Kidney (tissue), 14 donors: ENCODE results near the gene C10orf62. TPM values are rescaled to one million over a fixed set of nuclear protein-coding genes. Genes with fewer than 3 reads are reported as not detected.

Experiments used
- DNase-seq, 5 donors: peaks; one replicate each; pipeline ENCODE4 v3.0.0-alpha.2; 2013 to 2020
- FAIRE-seq: peaks from 2 replicates; lab custom pipeline; 2012; peaks lifted over from hg19 to GRCh38; lab: Jason Lieb, UNC
- H3K27ac ChIP-seq, 2 donors: one replicate each; pipeline ENCODE4 v1.7.0; 2013; ENCODE audit warnings: low read depth in 2 of 2, low read length in 2 of 2, inconsistent platforms in 1 of 2
- H3K27me3 ChIP-seq: one replicate; pipeline ENCODE4 v1.7.1; 2013; ENCODE audit warnings: low read length, inconsistent platforms; ENCODE audit not compliant: control insufficient read depth, insufficient read depth
- H3K36me3 ChIP-seq, 3 donors: one replicate each; pipeline versions ENCODE4 v1.7.0 to v1.7.1; 2013; ENCODE audit warnings: low read length in 3 of 3, control low read depth in 1 of 3, inconsistent platforms in 1 of 3; ENCODE audit not compliant: insufficient read depth in 3 of 3, control insufficient read depth in 2 of 3
- H3K4me1 ChIP-seq, 3 donors: one replicate each; pipeline versions ENCODE4 v1.7.0 to v1.7.1; 2013; ENCODE audit warnings: low read length in 3 of 3, inconsistent platforms in 1 of 3, low read depth in 1 of 3; ENCODE audit not compliant: control insufficient read depth in 2 of 3, insufficient read depth in 2 of 3
- H3K4me3 ChIP-seq, 3 donors: one replicate each; pipeline versions ENCODE4 v1.7.0 to v1.8.1; 2013; ENCODE audit warnings: low read length in 3 of 3, control low read depth in 1 of 3, inconsistent platforms in 1 of 3
- H3K9ac ChIP-seq, 3 donors: one replicate each; pipeline versions ENCODE4 v1.7.0 to v1.7.1; 2013; ENCODE audit warnings: low read length in 3 of 3, control low read depth in 1 of 3, inconsistent platforms in 1 of 3
- H3K9me3 ChIP-seq, 3 donors: one replicate each; pipeline versions ENCODE4 v1.7.0 to v1.7.1; 2013; ENCODE audit warnings: low read length in 3 of 3, control low read depth in 1 of 3, inconsistent platforms in 1 of 3; ENCODE audit not compliant: control insufficient read depth in 2 of 3, insufficient read depth in 1 of 3
- intact Hi-C: fragments of 100-400 bp; cut with DNase I; formaldehyde crosslinking; loops from one replicate; pipeline ENCODE4 v1.11.1; 2022
- polyA plus RNA-seq: library from polyadenylated mRNA; stranded (reverse); fragments of 350-450 nt; fragmentation: Illumina TruSeq; extraction: RNeasy Lipid Tissue Mini Kit (QIAGEN cat#74804); gene quantifications from one replicate; pipeline ENCODE4 v1.2.3, GENCODE V29; 2014; ENCODE audit warnings: low read depth, low replicate concordance; ENCODE audit not compliant: insufficient read depth
- total RNA-seq: library from RNA; stranded (reverse); fragmentation: NEBNext Ultra II Directional; extraction: Animal tissue kit (Norgen Biotek cat#: 25700); gene quantifications from one replicate; pipeline ENCODE4 v1.2.1, GENCODE V29; 2021
- TF ChIP-seq, protein P1 (sequence below): IDR thresholded peaks from 3 replicates; pipeline ENCODE4 v1.5.1; 2012; ENCODE audit warnings: mild to moderate bottlenecking, moderate library complexity, borderline replicate concordance; ENCODE audit not compliant: insufficient read depth; ENCODE audit errors: extremely low read depth
- donor health status: control.
- donor health status: control.
- donor health status: control.
- donor health status: control.
- donor health status: control.
- donor health status: DM: yes; HTN: yes; CAD: no.
- donor health status: Normal renal cell carcinoma (clear cell type).

Gene C10orf62
- total and polyA plus RNA-seq, 2 donors from 2014 or later = 0.77 to 1.6 TPM

DNA sequence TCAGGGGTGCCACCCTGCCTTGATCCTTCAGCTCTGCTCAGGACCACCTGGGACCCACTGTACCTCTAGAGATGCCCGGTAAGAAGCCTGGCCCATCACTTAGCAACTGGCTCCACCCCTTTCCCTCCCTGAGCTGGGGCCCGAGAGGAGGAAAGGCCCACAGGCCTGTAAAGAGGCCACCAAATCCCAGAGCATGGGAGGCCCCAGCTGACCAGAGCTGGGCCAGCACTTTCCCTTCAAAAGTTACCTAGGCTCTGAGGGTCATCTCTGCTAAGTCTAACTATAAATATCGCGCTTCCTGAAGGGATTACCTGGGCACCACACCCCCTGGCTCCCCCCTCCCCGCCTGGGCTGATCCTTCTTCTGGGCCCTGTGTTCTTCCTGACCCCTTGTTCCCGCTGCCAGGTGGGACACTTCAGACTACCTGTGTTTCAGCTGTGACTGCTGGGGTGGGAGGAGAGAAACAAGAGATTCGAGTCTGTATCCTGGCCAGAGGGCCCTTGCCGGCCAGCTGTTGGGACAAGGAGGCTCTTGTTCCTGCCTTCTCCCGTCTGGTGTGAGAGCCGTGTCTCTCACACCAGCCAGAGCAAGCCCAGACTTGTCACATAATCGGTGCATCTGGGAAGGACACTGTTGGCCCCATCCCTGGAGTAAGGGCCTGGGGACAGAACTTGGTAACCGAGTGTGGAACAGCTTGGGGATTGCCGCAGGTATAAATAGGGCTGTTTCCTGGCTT lies 39.8 kb upstream of the C10orf62 start:
- no peaks in the 10 kb centered on the region for H3K36me3 ChIP-seq
- intact Hi-C loops = no loop called here
- no peaks in the 10 kb centered on the region for H3K27me3 ChIP-seq
- H3K27ac ChIP-seq = no peak overlapping the region
- DNase-seq (peak in 3 of 5 donors; percentile 61 to 75 (median 67)), FAIRE-seq (no peak)
- TF ChIP-seq, protein P1, sequence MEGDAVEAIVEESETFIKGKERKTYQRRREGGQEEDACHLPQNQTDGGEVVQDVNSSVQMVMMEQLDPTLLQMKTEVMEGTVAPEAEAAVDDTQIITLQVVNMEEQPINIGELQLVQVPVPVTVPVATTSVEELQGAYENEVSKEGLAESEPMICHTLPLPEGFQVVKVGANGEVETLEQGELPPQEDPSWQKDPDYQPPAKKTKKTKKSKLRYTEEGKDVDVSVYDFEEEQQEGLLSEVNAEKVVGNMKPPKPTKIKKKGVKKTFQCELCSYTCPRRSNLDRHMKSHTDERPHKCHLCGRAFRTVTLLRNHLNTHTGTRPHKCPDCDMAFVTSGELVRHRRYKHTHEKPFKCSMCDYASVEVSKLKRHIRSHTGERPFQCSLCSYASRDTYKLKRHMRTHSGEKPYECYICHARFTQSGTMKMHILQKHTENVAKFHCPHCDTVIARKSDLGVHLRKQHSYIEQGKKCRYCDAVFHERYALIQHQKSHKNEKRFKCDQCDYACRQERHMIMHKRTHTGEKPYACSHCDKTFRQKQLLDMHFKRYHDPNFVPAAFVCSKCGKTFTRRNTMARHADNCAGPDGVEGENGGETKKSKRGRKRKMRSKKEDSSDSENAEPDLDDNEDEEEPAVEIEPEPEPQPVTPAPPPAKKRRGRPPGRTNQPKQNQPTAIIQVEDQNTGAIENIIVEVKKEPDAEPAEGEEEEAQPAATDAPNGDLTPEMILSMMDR = no peak
- no peak overlapping the region for H3K4me3 ChIP-seq
- H3K4me1 ChIP-seq = peaks cover 0 to 23% (median 7%) of the 10 kb centered on the region in 3 donors
- H3K9ac ChIP-seq = no peak overlapping the region
- no peaks in the 10 kb centered on the region for H3K9me3 ChIP-seq

DNA sequence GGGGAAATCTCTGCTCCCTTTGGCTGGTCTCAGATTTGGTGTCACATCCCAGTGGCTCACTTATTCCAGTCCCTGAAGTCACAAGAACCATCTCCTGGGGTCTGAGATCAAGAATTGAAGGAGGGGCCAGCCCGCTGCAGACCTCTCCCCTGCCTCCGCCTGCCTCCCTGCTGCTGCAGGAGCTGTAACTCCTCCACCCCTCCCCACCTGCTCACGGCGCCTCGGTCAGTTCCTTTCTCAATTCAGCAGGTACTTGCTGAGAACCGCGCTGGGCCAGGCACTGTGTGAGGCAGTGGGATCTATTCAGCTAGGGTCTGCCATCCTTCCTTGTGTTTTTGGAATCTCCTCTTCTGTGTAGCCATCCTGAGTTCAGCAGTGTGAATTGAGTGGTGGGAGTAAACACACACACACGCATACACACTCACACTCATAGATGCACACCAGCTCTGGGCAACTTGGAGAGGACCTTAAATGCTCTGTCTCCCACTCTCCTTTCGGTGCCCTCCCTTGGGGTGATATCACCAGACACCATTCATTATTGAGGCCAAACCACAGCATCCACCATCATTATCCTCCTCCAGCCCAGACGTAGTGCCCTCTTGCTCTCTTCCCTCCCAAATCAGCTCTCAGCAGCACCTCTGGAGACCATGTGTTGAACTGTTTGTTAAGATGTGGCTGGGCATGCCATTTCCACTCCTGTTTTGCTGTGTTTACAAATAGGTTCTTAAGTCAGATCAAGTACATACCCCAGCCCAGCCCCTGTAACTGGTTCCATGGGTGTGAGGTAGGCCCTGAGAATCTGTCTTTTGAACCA lies 39.0 kb upstream of the C10orf62 start:
- no peaks in the 10 kb centered on the region for H3K27me3 ChIP-seq
- H3K27ac ChIP-seq = no peak overlapping the region
- no peak overlapping the region for H3K9ac ChIP-seq
- intact Hi-C loops = no loop called here
- no peaks in the 10 kb centered on the region for H3K36me3 ChIP-seq
- H3K9me3 ChIP-seq = no peaks in the 10 kb centered on the region
- H3K4me3 ChIP-seq = no peak overlapping the region
- TF ChIP-seq, protein P1 = no peak
- FAIRE-seq (no peak), DNase-seq (peak in 2 of 5 donors; percentile 15 to 30)
- peaks cover 0 to 23% (median 7%) of the 10 kb centered on the region in 3 donors for H3K4me1 ChIP-seq

DNA sequence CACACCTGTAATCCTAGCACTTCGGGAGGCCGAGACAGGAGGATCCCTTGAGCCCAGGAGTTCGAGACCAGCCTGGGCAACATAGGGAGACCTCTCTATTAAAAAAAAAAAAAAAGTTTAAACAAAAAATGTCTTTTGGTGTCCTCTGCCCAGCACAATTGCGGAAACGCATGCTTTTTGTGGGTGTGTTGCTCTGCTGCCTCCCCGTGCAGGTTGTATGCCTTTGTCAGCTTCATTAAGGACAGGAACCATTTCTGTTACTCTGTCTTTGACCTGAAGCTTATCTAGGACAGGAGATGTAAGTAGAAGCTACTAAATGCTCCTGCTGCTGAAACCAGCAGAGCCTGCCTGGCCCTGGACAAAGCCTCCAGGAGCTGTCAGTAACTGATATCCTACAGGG lies 38.2 kb upstream of the C10orf62 start:
- Histone ChIP-seq H3K9me3 (no peaks in the 10 kb centered on the region), H3K27ac (no peak overlapping the region), H3K36me3 (no peaks in the 10 kb centered on the region), H3K4me1 (peaks cover 0 to 17% (median 7%) of the 10 kb centered on the region in 3 donors), H3K4me3 (no peak overlapping the region), H3K27me3 (no peaks in the 10 kb centered on the region), H3K9ac (no peak overlapping the region)
- no peak for DNase-seq
- TF ChIP-seq, protein P1 = no peak
- FAIRE-seq = no peak
- intact Hi-C loops = no loop called here
